D721Med (cell line): Measurements from ENCODE around the gene ADNP2.
A peak's percentile ranks its signal among the peaks of the same experiment; 100 is the strongest.

Experiments used
- DNase-seq: peaks from one replicate; pipeline ENCODE4 v3.0.0; 2011; ENCODE audit warnings: low spot score; ENCODE audit not compliant: insufficient read length
- FAIRE-seq: peaks from 2 replicates; lab custom pipeline; 2011; peaks lifted over from hg19 to GRCh38; lab: Jason Lieb, UNC
- TF ChIP-seq, protein P1 (sequence below): IDR thresholded peaks from 2 replicates; pipeline ENCODE4 v1.5.1; 2012; ENCODE audit warnings: mild to moderate bottlenecking, control low read depth; ENCODE audit not compliant: insufficient read depth; ENCODE audit errors: missing control alignments

Gene ADNP2

DNA sequence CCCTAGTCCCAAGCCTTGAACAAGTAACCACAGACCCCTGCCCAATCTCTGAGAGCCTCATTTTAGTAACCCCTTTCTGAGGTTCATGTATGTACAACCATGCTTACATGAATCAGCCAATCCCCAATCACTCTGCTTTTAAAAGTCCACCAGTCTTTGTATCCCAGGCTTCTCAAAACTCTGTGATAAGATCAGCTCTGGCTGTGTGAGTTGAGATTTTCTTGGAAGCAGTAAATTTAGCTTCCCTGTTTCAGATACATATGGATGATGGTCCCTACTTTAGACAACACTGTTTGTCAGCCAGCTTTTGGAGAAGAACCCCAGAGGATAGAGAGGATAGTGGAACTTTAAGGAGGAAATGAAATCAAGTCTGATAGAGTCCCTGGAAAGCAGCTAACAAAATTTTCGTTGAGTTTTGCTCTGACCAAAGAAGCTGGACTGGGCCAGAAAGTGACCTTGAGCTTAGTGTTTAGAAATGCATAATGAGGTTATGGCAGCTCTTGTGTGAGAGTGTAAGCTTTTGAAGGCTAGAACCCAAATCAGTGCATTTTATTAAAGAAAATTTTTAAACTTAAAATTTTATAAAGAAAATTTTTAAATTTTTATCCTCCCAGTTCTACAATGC is 3.7 kb downstream of the ADNP2 start:
- TF ChIP-seq, protein P1, sequence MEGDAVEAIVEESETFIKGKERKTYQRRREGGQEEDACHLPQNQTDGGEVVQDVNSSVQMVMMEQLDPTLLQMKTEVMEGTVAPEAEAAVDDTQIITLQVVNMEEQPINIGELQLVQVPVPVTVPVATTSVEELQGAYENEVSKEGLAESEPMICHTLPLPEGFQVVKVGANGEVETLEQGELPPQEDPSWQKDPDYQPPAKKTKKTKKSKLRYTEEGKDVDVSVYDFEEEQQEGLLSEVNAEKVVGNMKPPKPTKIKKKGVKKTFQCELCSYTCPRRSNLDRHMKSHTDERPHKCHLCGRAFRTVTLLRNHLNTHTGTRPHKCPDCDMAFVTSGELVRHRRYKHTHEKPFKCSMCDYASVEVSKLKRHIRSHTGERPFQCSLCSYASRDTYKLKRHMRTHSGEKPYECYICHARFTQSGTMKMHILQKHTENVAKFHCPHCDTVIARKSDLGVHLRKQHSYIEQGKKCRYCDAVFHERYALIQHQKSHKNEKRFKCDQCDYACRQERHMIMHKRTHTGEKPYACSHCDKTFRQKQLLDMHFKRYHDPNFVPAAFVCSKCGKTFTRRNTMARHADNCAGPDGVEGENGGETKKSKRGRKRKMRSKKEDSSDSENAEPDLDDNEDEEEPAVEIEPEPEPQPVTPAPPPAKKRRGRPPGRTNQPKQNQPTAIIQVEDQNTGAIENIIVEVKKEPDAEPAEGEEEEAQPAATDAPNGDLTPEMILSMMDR = no peak
- peak; percentile 97 for FAIRE-seq

DNA sequence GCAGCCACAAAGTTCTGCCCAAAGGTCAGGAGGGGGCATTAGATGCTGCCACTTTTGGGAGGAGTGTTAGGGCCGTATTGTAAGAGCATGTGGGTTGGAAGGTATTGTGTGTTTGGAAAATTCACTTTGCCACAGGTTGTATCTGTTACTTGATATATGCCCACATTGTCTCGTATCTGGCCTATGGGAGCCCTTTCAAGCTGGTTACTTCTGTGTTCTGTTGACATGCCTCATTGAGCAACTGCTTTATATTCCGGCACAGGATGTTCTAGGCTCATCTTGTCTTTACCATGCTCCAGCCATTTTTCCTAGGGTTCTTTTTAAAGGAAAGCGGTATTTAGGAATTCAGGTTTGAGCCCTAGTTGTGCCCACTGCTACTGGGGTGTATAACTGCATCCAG is 6.0 kb downstream of the ADNP2 start:
- no peak for FAIRE-seq
- TF ChIP-seq, protein P1 = no peak
- no peak for DNase-seq

More for the DNA sequence above, 3.7 kb downstream of the ADNP2 start:
- DNase-seq = no peak

- peak; percentile 62 for DNase-seq
- peak; percentile 100 for FAIRE-seq
- TF ChIP-seq, protein P1 = no peak
Observed at GRCh38 chr18:80119111-80119510, 10.0 kb downstream of the ADNP2 start.

DNA sequence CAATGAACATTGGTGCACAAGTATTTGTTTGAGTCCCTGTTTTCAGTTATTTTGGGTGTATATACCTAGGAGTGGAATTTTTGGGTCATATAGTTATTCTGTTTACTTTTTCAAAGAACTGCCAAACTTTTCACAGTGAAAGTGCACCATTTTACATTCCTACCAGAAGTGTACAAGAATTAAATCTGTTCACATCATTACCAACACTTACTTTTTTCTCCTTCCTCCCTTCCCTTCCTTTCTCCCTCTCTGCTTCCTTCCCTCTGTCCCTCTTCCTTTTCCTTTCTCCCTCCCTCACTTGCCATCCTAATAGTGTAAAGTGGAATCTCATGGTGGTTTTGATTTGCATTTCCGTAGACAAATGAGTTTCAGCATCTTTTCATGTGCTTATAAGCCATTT is 11.9 kb downstream of the ADNP2 start:
- TF ChIP-seq, protein P1 = no peak
- DNase-seq = no peak
- FAIRE-seq = no peak

GRCh38 chr18:80124131-80124530 is 15.1 kb downstream of the ADNP2 start:
- DNase-seq (no peak), FAIRE-seq (peak; percentile 91)
- TF ChIP-seq, protein P1 = no peak

DNA sequence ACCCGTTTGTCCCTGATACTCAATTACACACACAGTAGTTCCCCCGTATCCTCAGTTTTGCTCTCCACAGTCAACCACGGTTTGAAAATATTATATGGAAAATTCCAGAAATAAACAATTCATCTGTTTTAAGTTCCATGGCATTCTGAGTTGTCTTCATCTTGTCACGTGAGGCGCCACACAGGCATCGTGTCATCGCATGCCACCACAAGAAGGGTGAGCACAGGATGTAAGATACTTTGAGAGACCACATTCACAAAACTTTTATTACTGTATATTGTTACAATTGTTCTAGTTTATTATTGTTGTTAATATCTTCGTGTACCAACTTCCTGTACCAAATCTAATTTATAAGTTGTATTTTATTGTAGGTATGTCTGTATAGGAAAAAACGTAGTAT is 17.7 kb downstream of the ADNP2 start:
- TF ChIP-seq, protein P1 = no peak
- no peak for FAIRE-seq
- DNase-seq = no peak

DNA sequence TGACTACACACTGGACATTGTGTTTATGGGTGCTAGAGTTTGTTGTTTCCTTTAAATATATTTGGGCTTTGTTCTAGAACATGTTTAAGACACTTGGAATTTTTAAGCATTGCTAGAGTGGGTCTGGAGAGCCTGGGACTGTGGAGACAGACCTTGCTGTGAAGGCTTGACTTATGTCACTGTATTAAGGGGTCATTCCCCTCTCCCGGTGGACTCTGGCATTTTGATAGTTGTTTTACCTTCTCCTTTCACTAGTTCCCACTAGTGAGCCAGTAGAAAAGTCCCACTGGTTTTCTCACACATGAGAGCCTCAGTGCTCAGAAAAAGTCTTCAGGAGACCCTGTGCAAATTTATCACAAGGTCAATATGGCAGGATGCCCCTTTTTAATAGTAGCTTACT is 18.6 kb downstream of the ADNP2 start:
- TF ChIP-seq, protein P1 = no peak
- DNase-seq (no peak), FAIRE-seq (no peak)
